Aortic smooth muscle cell (primary cell): ENCODE results near the gene TSC1. TPM values are rescaled to one million over a fixed set of nuclear protein-coding genes. Genes with fewer than 3 reads are reported as not detected.

Source experiments
- total RNA-seq: library from RNA; depleted of rRNA; stranded (reverse); fragments of >200 nt; gene quantifications from 2 replicates; pipeline ENCODE4 v1.2.3, GENCODE V29; 2014

TSC1 gene
- total RNA-seq: 25.4 and 40.2 TPM in 2 replicates

GRCh38 chr9:132944294-132945185 lies at the start of gene TSC1:
TSC1 (minus strand) TSS chr9:132944616; CDS start chr9:132928872, 15,744 bp downstream.

DNA sequence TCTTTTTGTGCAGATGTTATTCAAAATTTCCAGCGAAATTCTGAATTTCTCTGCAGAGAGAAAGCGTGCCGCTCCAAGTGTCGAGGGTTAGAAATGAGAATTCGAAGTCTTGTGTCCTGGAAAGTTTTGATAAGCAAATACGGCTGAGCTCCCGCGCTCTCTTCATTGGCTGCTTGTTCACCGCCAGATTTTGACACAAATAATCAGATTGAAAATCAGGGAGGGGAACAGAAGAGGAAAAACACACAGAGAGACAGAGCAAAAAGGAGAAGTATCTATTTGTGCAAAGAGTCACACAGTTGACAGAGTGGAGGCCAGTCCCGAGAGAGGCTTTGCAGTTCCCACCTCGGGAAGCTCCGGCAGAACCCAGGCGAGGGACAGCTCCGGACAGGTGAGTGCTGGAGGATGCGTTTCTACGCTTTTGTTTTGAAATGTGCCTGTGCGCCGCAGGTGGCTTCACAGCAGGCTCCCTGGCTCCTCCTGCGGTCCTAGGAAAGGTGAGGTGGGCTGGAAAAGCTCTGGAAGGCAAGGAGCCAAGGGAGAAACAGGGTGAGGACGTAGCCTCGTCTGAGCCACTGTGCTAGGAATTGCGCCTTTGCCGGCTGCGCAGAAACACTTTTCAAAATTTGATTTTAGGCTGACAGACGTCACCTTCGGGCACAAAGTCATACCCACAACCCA lies 34.2 kb upstream of the TSC1 start, which contains the start of gene GFI1B:
Gene GFI1B (plus strand): TSS at position 244 of the 681 bp plus-strand sequence. CDS start 7,985 bp downstream, outside the sequence.

GRCh38 chr9:132878695-132879456 lies 65.5 kb downstream of the TSC1 start, which contains the start of gene SPACA9:
SPACA9 (plus strand) TSS chr9:132878898; CDS start chr9:132883948, 5,050 bp downstream.

GRCh38 chr9:132877824-132878694 lies 66.4 kb downstream of the TSC1 start, which contains the start of gene AK8:
AK8 (minus strand) TSS chr9:132878284; CDS start chr9:132878255, 29 bp downstream.

Other genes with a start within 250 kb of the TSC1 start
- gene AK8, start 66.3 kb downstream of the TSC1 start, total RNA-seq: 0.40 and 0.56 TPM in 2 replicates
- 3.3 and 3.7 TPM in 2 replicates for gene SPACA9, start 65.7 kb downstream of the TSC1 start, total RNA-seq
- gene GFI1B, start 34.1 kb upstream of the TSC1 start, total RNA-seq: 0.19 TPM in 1 of 2 replicates, not detected in the other
- gene GTF3C5, start 86.4 kb upstream of the TSC1 start, total RNA-seq: 25.9 and 28.9 TPM in 2 replicates
- 0.19 and 0.26 TPM in 2 replicates for gene CEL, start 117.4 kb upstream of the TSC1 start, total RNA-seq
- 13.4 and 19.8 TPM in 2 replicates for gene RALGDS, start 176.6 kb upstream of the TSC1 start, total RNA-seq
- 3.5 and 3.8 TPM in 2 replicates for gene GBGT1, start 219.3 kb upstream of the TSC1 start, total RNA-seq